ENCODE results near the gene FABP7. TPM values are rescaled to one million over a fixed set of nuclear protein-coding genes. Genes with fewer than 3 reads are reported as not detected.

FABP7 gene
- polyA plus RNA-seq, 2 of the 4 experiments (the other 2 are of a cell fraction): not detected

GRCh38 chr6:122752459-122752858 lies 27.1 kb upstream of the FABP7 start:
- no peak for DNase-seq (ENCODE audit: low read depth in 1 of 2, low spot score in 1 of 2)
- POLR2A ChIA-PET: no interaction called here
- H3K27ac ChIP-seq: no peak overlapping the region
- ATAC-seq: no peak
- no peaks in the 10 kb centered on the region for H3K9me3 ChIP-seq
- FAIRE-seq: no peak
- no peaks in the 10 kb centered on the region for H3K4me1 ChIP-seq
- WGBS (ENCODE audit: missing lambda C conversion rate): 38% methylated on average over 1 of the region's 1 CpG
- CTCF ChIA-PET: interaction anchor here (0.6 to 1.4 kb wide), 2 partner anchors 25 to 87 kb away, joined by 3 read pairs; no protein-coding TSS in a partner anchor
- no peak for TF ChIP-seq CBX2 (IDR thresholded peaks at IDR 0.05; ENCODE audit: borderline replicate concordance, low read depth)
- no peak for TF ChIP-seq GATA3 (IDR thresholded peaks at IDR 0.05; ENCODE audit: borderline replicate concordance)
- no peak for TF ChIP-seq JUN (IDR thresholded peaks at IDR 0.05)
- no peak for TF ChIP-seq FOSB (CRISPR knock-in tag; IDR thresholded peaks at IDR 0.05)
- TF ChIP-seq HMGXB4 (CRISPR knock-in tag; IDR thresholded peaks at IDR 0.05; ENCODE audit: borderline replicate concordance): no peak
- TF ChIP-seq SMC3 (IDR thresholded peaks at IDR 0.05): no peak
- no peak for TF ChIP-seq USF2 (IDR thresholded peaks at IDR 0.05)
- TF ChIP-seq ZC3H11A (IDR thresholded peaks at IDR 0.05): no peak
- no peak for TF ChIP-seq NPAS2 (CRISPR knock-in tag; IDR thresholded peaks at IDR 0.05; ENCODE audit: borderline replicate concordance)
- no peak for TF ChIP-seq CBX8 (IDR thresholded peaks at IDR 0.05)
- TF ChIP-seq TFCP2L1 (CRISPR knock-in tag; IDR thresholded peaks at IDR 0.05): no peak
- TF ChIP-seq RARB (CRISPR knock-in tag; IDR thresholded peaks at IDR 0.05): no peak
- TF ChIP-seq HEYL (CRISPR knock-in tag; IDR thresholded peaks at IDR 0.05): no peak
- no peak for TF ChIP-seq RAD21 (conservative IDR thresholded peaks at IDR 0.05 in 1 of 2, IDR thresholded peaks at IDR 0.05 in 1 of 2)
- no peak for TF ChIP-seq RFX5 (IDR thresholded peaks at IDR 0.05)
- TF ChIP-seq EHMT2 (IDR thresholded peaks at IDR 0.05; ENCODE audit: low read depth): no peak
- no peak for TF ChIP-seq CEBPB (IDR thresholded peaks at IDR 0.05)
- no peak overlapping the region for H3K4me3 ChIP-seq
- H3K4me2 ChIP-seq: no peak overlapping the region

- CTCF ChIA-PET: interaction anchor here (1.4 to 1.7 kb wide), 2 partner anchors 36 to 86 kb away, joined by 3 to 5 read pairs; partner anchors contain the start of gene SMPDL3A
- 72% methylated on average over 10 of the region's 10 CpGs for WGBS (ENCODE audit: missing lambda C conversion rate)
- H3K4me1 ChIP-seq: no peaks in the 10 kb centered on the region
- no peak for FAIRE-seq
- no peak overlapping the region for H3K27ac ChIP-seq
- 0 out of 3 replicates have a peak overlapping the region, but pooled peaks have one; percentile 10 for H3K4me2 ChIP-seq
- no peaks in the 10 kb centered on the region for H3K9me3 ChIP-seq
- POLR2A ChIA-PET: no interaction called here
- no peak for DNase-seq (ENCODE audit: low read depth in 1 of 2, low spot score in 1 of 2)
- no peak for ATAC-seq
- H3K4me3 ChIP-seq: no peak overlapping the region
- TF ChIP-seq MYC (IDR thresholded peaks at IDR 0.05; ENCODE audit: borderline replicate concordance, low read length) (no peak), FOSB (CRISPR knock-in tag; IDR thresholded peaks at IDR 0.05) (no peak), EHF (CRISPR knock-in tag; IDR thresholded peaks at IDR 0.05) (no peak), FOXS1 (CRISPR knock-in tag; IDR thresholded peaks at IDR 0.05) (no peak), KDM1A (IDR thresholded peaks at IDR 0.05; ENCODE audit: low read depth) (no peak), MAFK (IDR thresholded peaks at IDR 0.05; ENCODE audit: partially characterized antibody) (no peak), TP53 (CRISPR knock-in tag; IDR thresholded peaks at IDR 0.05) (no peak), BHLHE40 (IDR thresholded peaks at IDR 0.05; ENCODE audit: low read depth, low read length) (no peak), RARB (CRISPR knock-in tag; IDR thresholded peaks at IDR 0.05) (no peak), NR3C1 (IDR thresholded peaks at IDR 0.05) (no peak), ESRRA (IDR thresholded peaks at IDR 0.05; ENCODE audit: borderline replicate concordance, low read length) (no peak), KDM5A (IDR thresholded peaks at IDR 0.05) (no peak), CTCF (IDR thresholded peaks at IDR 0.05) (no peak)
Observed at GRCh38 chr6:122753000-122753687, 26.4 kb upstream of the FABP7 start.

Data from A549 (cell line).